Measurements from ENCODE around the gene NOB1. TPM values are rescaled to one million over a fixed set of nuclear protein-coding genes. Genes with fewer than 3 reads are reported as not detected.
A peak's percentile ranks its signal among the peaks of the same experiment; 100 is the strongest.
"Not testable (repeated sequence)": the region's sequence is repeated elsewhere in the genome, so short reads cannot be mapped to it uniquely, and the experiment has no call there.

The NOB1 gene
- total RNA-seq, 1 donor from 2014 or later = 22.7 TPM

GRCh38 chr16:69762814-69763598, 8.3 kb upstream of the NOB1 start:
- DNase-seq = no peak
- H3K27me3 Mint-ChIP-seq (ENCODE audit: unreplicated experiment) = no peaks in the 10 kb centered on the region
- peaks cover 7% of the 10 kb centered on the region for H3K36me3 Mint-ChIP-seq (ENCODE audit: unreplicated experiment)
- H3K9me3 Mint-ChIP-seq (ENCODE audit: unreplicated experiment) = peaks cover 5% of the 10 kb centered on the region
- TF ChIP-seq CTCF (IDR thresholded peaks at IDR 0.05; ENCODE audit: partially characterized antibody, unreplicated experiment) = no peak
- H3K27ac Mint-ChIP-seq (ENCODE audit: unreplicated experiment) = peak overlapping the region; percentile 67
- H3K4me3 Mint-ChIP-seq (ENCODE audit: unreplicated experiment) = peak overlapping the region; percentile 89
- H3K4me1 Mint-ChIP-seq (ENCODE audit: low read depth, unreplicated experiment) = peaks cover 5% of the 10 kb centered on the region

- peaks cover 5% of the 10 kb centered on the region for H3K9me3 Mint-ChIP-seq (ENCODE audit: unreplicated experiment)
- TF ChIP-seq CTCF (IDR thresholded peaks at IDR 0.05; ENCODE audit: partially characterized antibody, unreplicated experiment) = no peak
- no peaks in the 10 kb centered on the region for H3K27me3 Mint-ChIP-seq (ENCODE audit: unreplicated experiment)
- peak; percentile 77 for DNase-seq
- H3K4me1 Mint-ChIP-seq (ENCODE audit: low read depth, unreplicated experiment) = peaks cover 5% of the 10 kb centered on the region
- peaks cover 3% of the 10 kb centered on the region for H3K36me3 Mint-ChIP-seq (ENCODE audit: unreplicated experiment)
- peak within 1 kb of the TSS; percentile 70 for H3K27ac Mint-ChIP-seq (ENCODE audit: unreplicated experiment)
- peak within 1 kb of the TSS; percentile 89 for H3K4me3 Mint-ChIP-seq (ENCODE audit: unreplicated experiment)
Measured at GRCh38 chr16:69761983-69762813, 7.5 kb upstream of the NOB1 start, which contains the start of gene WWP2. Gene WWP2 (plus strand): TSS chr16:69762332. CDS start chr16:69787011, 24,679 bp downstream.

- not testable (repeated sequence) for H3K36me3 Mint-ChIP-seq (ENCODE audit: unreplicated experiment); H3K27ac Mint-ChIP-seq (ENCODE audit: unreplicated experiment); H3K9me3 Mint-ChIP-seq (ENCODE audit: unreplicated experiment); DNase-seq; H3K4me3 Mint-ChIP-seq (ENCODE audit: unreplicated experiment); H3K27me3 Mint-ChIP-seq (ENCODE audit: unreplicated experiment); H3K4me1 Mint-ChIP-seq (ENCODE audit: low read depth, unreplicated experiment)
Measured at GRCh38 chr16:69757375-69757774, 2.6 kb upstream of the NOB1 start.

- no peak for TF ChIP-seq CTCF (IDR thresholded peaks at IDR 0.05; ENCODE audit: partially characterized antibody, unreplicated experiment)
- Mint-ChIP-seq H3K27me3 (ENCODE audit: unreplicated experiment) (peaks cover 5% of the 10 kb centered on the region), H3K4me3 (ENCODE audit: unreplicated experiment) (no peak overlapping the region), H3K36me3 (ENCODE audit: unreplicated experiment) (no peaks in the 10 kb centered on the region), H3K27ac (ENCODE audit: unreplicated experiment) (no peak overlapping the region), H3K4me1 (ENCODE audit: low read depth, unreplicated experiment) (no peaks in the 10 kb centered on the region), H3K9me3 (ENCODE audit: unreplicated experiment) (peaks cover 3% of the 10 kb centered on the region)
- no peak for DNase-seq
Measured at GRCh38 chr16:69756705-69757104, 2.0 kb upstream of the NOB1 start.

- H3K27ac Mint-ChIP-seq (ENCODE audit: unreplicated experiment) = peak overlapping the region; percentile 95
- DNase-seq = no peak
- no peak for TF ChIP-seq CTCF (IDR thresholded peaks at IDR 0.05; ENCODE audit: partially characterized antibody, unreplicated experiment)
- H3K36me3 Mint-ChIP-seq (ENCODE audit: unreplicated experiment) = no peaks in the 10 kb centered on the region
- peak overlapping the region; percentile 100 for H3K4me3 Mint-ChIP-seq (ENCODE audit: unreplicated experiment)
- H3K27me3 Mint-ChIP-seq (ENCODE audit: unreplicated experiment) = peaks cover 5% of the 10 kb centered on the region
- peaks cover 3% of the 10 kb centered on the region for H3K9me3 Mint-ChIP-seq (ENCODE audit: unreplicated experiment)
- no peaks in the 10 kb centered on the region for H3K4me1 Mint-ChIP-seq (ENCODE audit: low read depth, unreplicated experiment)
Measured at GRCh38 chr16:69754143-69754468, 620 bp downstream of the NOB1 start.
